Osteocyte (in vitro differentiated cells): ENCODE measurements around the gene EPS8. TPM values are rescaled to one million over a fixed set of nuclear protein-coding genes. Genes with fewer than 3 reads are reported as not detected.
A peak's percentile ranks its signal among the peaks of the same experiment; 100 is the strongest.
"Not testable (repeated sequence)": the region's sequence is repeated elsewhere in the genome, so short reads cannot be mapped to it uniquely, and the experiment has no call there.

Source experiments
- DNase-seq: peaks from one replicate; pipeline ENCODE4 v3.0.0; 2021; ENCODE audit warnings: mixed read lengths; ENCODE audit not compliant: unreplicated experiment; ENCODE audit errors: extremely low spot score
- H3K27ac Mint-ChIP-seq: one replicate; pipeline ENCODE4 v1.8.0; 2021; ENCODE audit warnings: mild to moderate bottlenecking, mixed read lengths; ENCODE audit not compliant: unreplicated experiment
- H3K27me3 Mint-ChIP-seq: one replicate; pipeline ENCODE4 v1.8.0; 2021; ENCODE audit warnings: mixed read lengths; ENCODE audit not compliant: unreplicated experiment
- H3K36me3 Mint-ChIP-seq: one replicate; pipeline ENCODE4 v1.8.0; 2021; ENCODE audit warnings: mixed read lengths; ENCODE audit not compliant: unreplicated experiment
- H3K4me1 Mint-ChIP-seq: one replicate; pipeline ENCODE4 v1.8.0; 2021; ENCODE audit warnings: mixed read lengths; ENCODE audit not compliant: unreplicated experiment
- H3K4me3 Mint-ChIP-seq: one replicate; pipeline ENCODE4 v1.8.0; 2021; ENCODE audit warnings: mild to moderate bottlenecking, moderate library complexity, mixed read lengths; ENCODE audit not compliant: unreplicated experiment
- H3K9me3 Mint-ChIP-seq: one replicate; pipeline ENCODE4 v1.8.0; 2021; ENCODE audit warnings: mixed read lengths; ENCODE audit not compliant: unreplicated experiment
- total RNA-seq: library from RNA; stranded (reverse); gene quantifications from 2 replicates; pipeline ENCODE4 v1.2.1, GENCODE V29; 2021
- TF ChIP-seq, protein P1 (sequence below): fragments of 200-600 bp; sonication (generic); IDR thresholded peaks from 2 replicates; pipeline ENCODE4 v1.5.0; 2021; ENCODE audit warnings: antibody characterized with exemption, mild to moderate bottlenecking, moderate library complexity

The EPS8 gene
- total RNA-seq, 1 donor from 2014 or later, result 308 TPM

DNA sequence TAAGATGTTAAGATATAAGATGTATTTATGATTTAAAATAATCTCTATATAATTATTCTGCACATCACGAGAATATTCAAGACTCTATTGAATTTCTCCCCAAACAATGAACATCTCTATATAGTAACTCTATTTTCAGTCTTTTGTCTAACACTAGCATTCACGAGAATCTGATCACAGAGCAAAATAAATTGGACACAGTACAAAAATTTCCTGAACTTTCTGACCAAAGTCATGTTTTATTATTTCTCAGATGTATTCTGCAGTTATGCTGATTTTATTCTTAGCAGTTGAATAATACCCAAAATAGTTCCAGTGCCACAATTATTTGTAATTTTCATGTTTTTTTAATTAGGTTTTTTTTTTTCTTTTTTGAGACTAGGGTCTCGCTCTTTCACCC, 19.6 kb downstream of the EPS8 start:
- no peak for DNase-seq
- peak overlapping the region; percentile 15 for H3K4me3 Mint-ChIP-seq
- H3K9me3 Mint-ChIP-seq, result no peaks in the 10 kb centered on the region
- H3K27me3 Mint-ChIP-seq, result no peaks in the 10 kb centered on the region
- peaks cover 87% of the 10 kb centered on the region for H3K4me1 Mint-ChIP-seq
- H3K27ac Mint-ChIP-seq, result peak overlapping the region; percentile 81
- TF ChIP-seq, protein P1, sequence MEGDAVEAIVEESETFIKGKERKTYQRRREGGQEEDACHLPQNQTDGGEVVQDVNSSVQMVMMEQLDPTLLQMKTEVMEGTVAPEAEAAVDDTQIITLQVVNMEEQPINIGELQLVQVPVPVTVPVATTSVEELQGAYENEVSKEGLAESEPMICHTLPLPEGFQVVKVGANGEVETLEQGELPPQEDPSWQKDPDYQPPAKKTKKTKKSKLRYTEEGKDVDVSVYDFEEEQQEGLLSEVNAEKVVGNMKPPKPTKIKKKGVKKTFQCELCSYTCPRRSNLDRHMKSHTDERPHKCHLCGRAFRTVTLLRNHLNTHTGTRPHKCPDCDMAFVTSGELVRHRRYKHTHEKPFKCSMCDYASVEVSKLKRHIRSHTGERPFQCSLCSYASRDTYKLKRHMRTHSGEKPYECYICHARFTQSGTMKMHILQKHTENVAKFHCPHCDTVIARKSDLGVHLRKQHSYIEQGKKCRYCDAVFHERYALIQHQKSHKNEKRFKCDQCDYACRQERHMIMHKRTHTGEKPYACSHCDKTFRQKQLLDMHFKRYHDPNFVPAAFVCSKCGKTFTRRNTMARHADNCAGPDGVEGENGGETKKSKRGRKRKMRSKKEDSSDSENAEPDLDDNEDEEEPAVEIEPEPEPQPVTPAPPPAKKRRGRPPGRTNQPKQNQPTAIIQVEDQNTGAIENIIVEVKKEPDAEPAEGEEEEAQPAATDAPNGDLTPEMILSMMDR, result no peak
- H3K36me3 Mint-ChIP-seq, result peaks cover 12% of the 10 kb centered on the region

DNA sequence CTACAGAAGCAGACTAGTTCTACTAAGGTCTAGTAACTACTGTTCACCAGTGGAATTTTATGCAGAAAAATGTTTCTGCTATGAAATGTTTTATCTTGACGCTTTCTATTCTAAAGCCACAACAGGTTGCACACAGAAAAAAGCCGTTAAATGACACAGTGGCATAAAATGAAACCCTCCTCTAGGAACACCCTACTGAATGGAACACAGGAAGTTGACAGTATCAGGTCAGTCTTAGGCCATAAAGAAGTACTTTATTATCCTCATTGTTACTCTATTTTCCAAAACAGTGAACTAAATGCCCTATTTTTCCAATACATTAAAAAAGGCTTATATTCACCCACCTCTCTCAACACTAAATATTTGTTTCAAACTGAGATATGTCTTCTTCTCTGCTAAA, 21.9 kb downstream of the EPS8 start:
- no peaks in the 10 kb centered on the region for H3K27me3 Mint-ChIP-seq
- H3K4me3 Mint-ChIP-seq, result no peak overlapping the region
- H3K4me1 Mint-ChIP-seq, result peaks cover 87% of the 10 kb centered on the region
- DNase-seq, result no peak
- H3K36me3 Mint-ChIP-seq, result peaks cover 27% of the 10 kb centered on the region
- H3K27ac Mint-ChIP-seq, result peak overlapping the region; percentile 69
- TF ChIP-seq, protein P1, result no peak
- no peaks in the 10 kb centered on the region for H3K9me3 Mint-ChIP-seq

DNA sequence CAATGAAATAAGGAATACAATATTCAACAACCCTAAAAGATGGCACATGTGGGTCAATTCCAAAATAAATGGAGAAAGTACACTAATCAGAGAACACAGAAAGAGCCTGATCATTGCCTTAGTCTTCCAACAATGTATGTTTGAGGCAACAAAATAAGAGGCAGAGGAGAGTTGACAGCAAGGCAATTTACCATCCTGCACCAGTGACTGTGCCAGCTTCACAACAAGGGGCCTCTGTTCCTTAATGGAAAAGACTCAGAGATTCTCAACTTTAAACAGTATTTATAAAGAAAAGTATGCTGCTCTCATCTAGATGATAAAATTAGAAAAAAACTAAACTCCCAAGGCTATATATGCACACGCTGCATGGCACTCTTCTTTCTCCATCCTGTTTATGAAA, 25.9 kb downstream of the EPS8 start:
- Mint-ChIP-seq H3K9me3 (peaks cover 17% of the 10 kb centered on the region), H3K4me1 (peaks cover 74% of the 10 kb centered on the region), H3K27ac (peak overlapping the region; percentile 32), H3K27me3 (no peaks in the 10 kb centered on the region), H3K4me3 (no peak overlapping the region), H3K36me3 (peaks cover 37% of the 10 kb centered on the region)
- no peak for DNase-seq
- TF ChIP-seq, protein P1, result no peak

DNA sequence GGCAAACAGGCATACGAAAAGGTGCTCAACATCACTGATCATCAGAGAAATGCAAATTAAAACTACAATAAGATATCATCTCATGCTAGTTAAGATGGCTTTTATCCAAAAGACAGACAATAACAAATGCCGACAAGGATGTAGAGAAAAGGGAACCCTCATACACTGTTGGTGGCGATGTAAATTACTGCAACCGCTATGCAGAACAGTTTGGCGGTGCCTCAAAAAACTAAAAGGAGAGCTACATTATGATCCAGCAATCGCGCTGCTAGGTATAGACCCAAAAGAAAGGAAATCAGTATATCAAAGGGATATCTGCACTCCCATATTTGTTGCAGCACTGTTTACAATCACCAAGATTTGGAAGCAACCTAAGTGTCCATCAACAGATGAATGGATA, 27.0 kb downstream of the EPS8 start:
- not testable (repeated sequence) for H3K27me3 Mint-ChIP-seq, DNase-seq, H3K4me3 Mint-ChIP-seq, H3K27ac Mint-ChIP-seq
- peaks cover 75% of the 10 kb centered on the region for H3K4me1 Mint-ChIP-seq
- peaks cover 17% of the 10 kb centered on the region for H3K9me3 Mint-ChIP-seq
- peaks cover 39% of the 10 kb centered on the region for H3K36me3 Mint-ChIP-seq

DNA sequence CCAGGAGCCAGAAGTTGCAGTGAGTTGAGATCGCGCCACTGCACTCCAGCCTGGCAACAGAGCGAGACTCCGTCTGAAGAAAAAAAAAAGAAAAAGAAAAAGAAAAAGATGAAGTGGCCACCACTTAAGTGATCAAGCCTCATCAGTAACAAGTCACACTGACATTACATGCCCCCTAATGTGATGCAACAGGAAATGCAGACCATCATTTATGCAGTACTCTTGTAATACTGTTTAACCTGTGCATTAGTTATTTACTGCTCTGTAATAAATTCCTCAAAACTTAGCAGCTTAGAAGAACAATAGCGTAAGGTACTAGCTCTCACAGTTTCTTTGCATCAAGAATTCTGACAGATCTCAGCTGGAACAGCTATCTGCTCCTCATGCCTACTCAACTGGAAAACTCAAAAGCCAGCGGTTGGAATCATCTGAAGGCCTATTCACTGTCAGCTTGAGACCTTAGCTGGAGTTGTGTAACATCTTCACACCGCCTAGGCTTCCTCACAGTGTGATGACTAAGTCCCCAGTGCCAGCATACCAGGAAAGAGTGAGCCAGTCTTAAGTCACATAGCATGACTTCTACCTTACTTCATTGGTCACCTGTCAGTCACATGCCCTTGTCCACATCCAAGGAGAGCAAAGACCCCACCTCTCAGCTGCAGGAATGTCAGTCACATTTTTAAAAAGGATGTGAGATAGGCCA, 31.5 kb downstream of the EPS8 start:
- Mint-ChIP-seq H3K27ac (peak overlapping the region; percentile 58), H3K9me3 (peaks cover 17% of the 10 kb centered on the region), H3K4me3 (no peak overlapping the region), H3K4me1 (peaks cover 85% of the 10 kb centered on the region), H3K36me3 (peaks cover 43% of the 10 kb centered on the region), H3K27me3 (no peaks in the 10 kb centered on the region)
- no peak for DNase-seq
- TF ChIP-seq, protein P1, result no peak
